Epidermal melanocyte (primary cell): ENCODE data around the gene GRHL3.

Experiments used
- DNase-seq: peaks from one replicate; pipeline ENCODE4 v3.0.0; 2011; ENCODE audit warnings: low spot score; ENCODE audit not compliant: insufficient read length

GRHL3 gene

DNA sequence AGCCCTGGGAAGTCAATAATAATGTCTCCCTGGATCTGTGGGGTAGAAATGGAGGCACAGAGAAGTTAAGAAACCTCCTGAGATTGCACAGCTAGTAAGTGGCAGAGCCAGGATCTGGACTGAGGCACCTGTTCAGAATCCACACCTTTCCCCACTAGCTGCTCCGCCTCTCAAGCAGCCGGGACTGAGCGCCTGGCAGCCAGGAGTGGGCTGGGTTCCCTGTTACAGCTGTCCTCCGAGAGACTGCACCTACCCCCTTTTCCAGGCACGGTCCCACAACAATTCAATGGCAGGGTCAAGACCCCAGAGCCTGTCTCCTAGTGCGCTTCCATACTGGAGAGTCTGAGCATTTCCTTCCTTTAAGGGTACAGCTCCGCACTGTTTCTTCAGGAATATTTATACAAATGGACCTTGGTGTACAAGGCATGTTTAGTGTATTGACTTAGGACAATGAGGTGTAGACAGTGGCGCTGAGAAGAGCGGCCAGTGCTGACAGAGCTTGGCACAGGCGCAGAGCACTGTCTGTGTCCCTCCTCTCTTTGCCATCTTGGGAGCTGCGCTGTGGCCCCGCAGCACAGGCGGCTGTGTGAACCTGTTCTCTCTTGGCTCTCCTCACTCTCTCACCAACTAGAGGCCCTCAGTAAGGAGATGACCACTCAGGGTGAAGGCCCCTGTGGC is 24.4 kb downstream of the GRHL3 start:
- DNase-seq, result no peak

DNA sequence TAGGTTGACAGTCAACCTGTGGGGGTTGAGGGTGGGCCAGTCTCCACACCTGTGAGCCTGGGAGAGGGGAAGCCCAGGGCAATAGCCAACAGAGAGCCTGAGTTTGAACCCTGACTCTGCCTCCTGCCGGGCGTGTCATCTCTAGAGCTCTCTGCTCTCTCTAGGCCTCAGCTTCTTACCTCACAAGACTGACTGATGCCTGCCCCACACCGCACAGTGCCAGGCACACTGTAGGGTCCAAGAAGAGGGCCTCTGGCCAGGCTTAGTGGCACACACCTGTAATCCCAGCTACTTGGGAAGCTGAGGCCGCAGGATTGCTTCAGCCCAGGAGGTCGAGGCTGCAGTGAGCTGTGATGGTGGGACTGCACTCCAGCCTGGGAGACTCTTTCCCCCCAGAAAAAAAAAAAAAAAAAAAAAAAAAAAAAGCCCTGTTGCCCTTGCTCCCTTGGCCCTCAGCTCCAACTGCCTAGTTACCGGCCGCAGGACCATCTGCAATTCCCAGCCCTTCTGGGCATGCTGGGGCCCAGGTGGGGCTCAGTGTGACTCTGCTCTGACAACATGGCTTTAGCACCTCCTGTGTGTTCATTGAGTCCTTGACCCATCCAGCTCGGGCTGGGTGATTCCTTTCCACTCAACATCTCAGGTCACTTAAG is 25.1 kb downstream of the GRHL3 start:
- no peak for DNase-seq

- DNase-seq, result no peak
These were observed 26.2 kb downstream of the GRHL3 start for GRCh38 chr1:24345334-24345733.

- no peak for DNase-seq
These were observed 28.2 kb downstream of the GRHL3 start for GRCh38 chr1:24347159-24347934.

- no peak for DNase-seq
These were observed 29.0 kb downstream of the GRHL3 start for GRCh38 chr1:24348196-24348595.

DNA sequence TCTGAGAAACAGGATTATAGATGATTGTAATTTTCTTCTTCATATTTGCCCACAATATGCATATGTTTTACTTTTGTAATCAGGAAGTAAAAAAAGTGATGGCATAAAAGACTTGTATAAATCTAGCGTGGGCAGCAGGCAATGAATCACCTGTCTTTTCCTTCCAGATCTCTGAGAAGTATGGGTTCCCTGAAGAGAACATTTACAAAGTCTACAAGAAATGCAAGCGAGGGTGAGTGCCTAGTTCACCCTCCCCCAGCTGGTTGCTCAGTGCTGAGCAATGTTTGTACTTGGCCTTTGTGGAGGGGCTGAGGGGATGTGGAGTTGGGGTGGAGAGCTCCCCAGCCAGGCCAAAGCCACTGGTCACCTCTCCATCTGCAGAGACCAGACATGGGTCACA is 30.7 kb downstream of the GRHL3 start:
- DNase-seq, result no peak

DNA sequence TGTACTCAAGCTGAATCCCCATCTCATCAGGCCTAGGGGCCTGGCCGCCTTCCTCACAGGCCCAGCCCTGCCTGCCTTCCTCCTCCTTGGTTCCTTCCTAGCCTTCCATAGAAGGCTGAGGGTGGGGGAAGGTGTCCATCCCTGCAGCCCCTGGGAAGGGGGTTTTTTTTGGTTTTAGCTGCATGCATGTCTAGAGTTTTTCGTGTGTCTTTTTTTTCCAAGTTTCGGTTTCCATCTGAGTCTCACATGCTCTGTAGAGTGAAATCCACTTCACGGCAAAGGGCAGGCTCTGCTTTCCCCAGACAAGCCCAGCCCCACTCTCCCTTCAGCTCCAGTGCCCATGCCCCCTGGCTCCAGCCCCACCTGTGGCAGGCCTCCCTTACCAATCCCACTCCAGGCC is 32.1 kb downstream of the GRHL3 start:
- DNase-seq, result no peak

- DNase-seq, result no peak
These were observed 32.9 kb downstream of the GRHL3 start for GRCh38 chr1:24351918-24352627.

- DNase-seq, result no peak
These were observed 34.2 kb downstream of the GRHL3 start for GRCh38 chr1:24353292-24353891.

- no peak for DNase-seq
These were observed 36.3 kb downstream of the GRHL3 start for GRCh38 chr1:24355466-24355865.

GRCh38 chr1:24357038-24357437 is 37.9 kb downstream of the GRHL3 start:
- no peak for DNase-seq

GRCh38 chr1:24360681-24361080 is 41.5 kb downstream of the GRHL3 start:
- no peak for DNase-seq

DNA sequence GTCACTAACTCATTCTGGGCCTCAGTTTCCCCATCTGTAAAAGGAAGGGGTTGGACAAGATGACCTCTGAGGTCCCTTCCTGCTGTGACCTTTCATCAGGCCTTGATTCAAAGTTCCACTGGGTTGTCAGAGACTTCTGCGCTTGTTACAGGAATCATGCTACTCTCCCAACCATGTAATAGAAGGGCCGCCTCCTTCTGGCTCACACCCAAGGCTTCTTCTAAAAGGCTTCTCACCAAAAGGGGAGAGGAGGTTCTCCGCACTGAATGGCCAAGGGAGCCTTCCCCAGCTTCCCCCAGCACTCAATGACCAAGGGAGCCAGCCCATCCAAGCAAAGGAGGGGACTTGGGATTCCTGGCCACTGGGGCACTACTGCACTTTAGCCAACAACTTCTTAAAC is 42.7 kb downstream of the GRHL3 start:
- no peak for DNase-seq

DNA sequence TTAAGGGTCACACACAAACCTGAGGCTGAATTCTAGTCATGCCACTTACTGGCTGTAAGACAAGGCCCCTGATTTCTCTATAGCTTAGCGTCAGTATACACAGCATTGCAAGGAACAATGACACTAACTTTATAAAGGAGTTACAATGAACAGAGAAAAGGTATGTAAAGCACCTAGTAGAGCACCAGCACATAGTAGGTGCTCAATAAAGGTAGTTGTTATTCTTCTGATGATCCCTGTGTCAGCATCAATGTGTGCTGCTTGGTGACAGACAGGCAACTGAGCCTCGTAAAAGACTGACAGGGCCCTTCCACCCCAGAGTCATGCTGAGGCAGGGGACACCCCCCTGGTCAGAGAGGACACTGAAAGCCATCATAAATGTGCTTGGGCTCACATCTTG is 43.2 kb downstream of the GRHL3 start:
- DNase-seq, result no peak

DNA sequence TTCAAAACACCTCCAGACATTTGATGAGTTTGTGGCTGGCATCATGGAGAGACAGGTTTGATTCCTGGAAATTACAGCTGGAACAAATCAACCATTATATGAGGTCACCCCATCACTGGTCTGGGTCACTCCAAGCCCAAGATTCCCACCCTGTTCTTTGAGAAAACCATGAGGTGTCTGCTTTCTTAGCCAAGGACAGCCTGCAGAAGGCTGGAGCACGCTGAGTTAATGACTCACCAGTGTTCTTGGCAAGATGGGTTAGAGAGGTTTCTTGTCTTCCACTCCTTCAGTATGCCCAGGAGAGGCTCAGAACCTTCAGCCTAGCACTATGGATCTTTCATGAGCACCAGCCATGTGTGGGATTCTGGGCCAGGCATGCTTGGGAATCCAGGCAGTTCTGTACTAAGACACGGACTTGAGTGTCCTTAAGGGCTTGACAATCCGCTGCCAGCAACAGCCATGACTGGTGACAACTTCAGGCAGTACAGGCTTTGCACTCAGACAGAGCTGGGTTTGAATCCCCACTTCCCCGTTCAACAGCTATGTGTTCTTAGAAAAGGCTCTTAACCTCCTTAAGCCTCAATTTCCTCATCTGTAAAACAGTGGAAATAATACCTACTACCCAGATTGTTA is 43.9 kb downstream of the GRHL3 start:
- DNase-seq, result no peak

GRCh38 chr1:24363994-24364393 is 44.8 kb downstream of the GRHL3 start:
- DNase-seq, result no peak

GRCh38 chr1:24364605-24364974 is 45.4 kb downstream of the GRHL3 start:
- no peak for DNase-seq

- DNase-seq, result peak; percentile 87
These were observed 46.0 kb downstream of the GRHL3 start for GRCh38 chr1:24364975-24365678.

DNA sequence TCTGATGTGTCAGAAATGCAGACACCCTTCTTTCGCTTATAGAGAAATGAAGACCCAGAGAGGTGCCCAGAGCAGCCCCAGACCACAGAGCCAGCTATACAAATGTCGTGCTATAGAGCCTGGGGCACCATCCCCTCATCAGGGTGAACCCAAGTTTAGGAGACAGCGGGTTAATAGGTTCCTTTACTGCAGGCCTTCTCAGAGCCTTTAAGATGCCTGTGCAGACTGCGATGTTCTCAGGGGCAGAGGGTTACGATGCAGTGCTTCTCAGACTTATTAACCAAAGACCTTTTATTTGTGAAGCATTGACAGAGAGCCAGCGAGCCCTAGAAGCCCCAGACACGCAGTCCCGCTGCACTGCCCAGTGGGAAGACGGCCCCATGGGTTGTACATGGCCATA is 47.5 kb downstream of the GRHL3 start:
- DNase-seq, result no peak

DNA sequence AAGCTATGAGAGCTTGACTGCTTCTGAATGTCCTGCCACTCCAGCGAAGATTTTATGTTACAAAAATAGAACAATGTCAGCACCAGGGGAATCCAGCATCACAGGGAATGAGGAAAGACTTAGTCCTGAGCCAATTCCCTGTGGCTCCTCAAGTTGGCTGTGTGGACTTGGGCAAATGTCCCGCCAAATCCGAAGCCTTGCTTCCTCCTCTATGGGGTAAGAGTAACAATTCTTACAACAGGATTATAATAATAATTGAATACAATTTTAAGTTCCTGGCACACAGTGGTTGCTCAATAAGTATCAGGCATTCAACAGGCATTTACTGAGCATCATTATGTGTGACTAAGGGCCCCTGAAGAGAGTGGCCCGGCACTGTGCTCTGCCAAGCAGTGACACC is 50.0 kb downstream of the GRHL3 start:
- no peak for DNase-seq

DNA sequence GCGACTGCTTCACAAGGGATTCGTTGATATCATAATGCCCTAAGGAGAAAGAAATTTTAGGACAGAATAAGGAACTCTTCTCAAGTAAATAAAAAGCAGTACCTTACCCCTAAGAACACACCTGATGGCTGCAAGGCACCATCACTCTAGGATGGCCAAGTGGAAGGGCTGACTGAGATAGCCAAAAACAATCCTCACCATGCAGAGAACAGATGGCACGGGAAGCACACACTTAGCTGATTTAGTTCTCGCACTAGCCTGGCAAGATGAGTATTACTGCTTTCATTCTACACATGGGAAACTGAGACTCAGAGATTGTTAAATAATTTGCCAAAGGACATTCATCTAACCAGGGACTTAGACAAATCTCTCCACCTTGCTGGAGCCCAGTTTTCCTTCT is 50.6 kb downstream of the GRHL3 start:
- no peak for DNase-seq
